T-helper 2 cell treated with Interferon-gamma antibody and Interleukin-4, amounts not matched to agents 5 μg/mL and 100 μg/mL, for 36 hours (primary cell): ENCODE data around the gene DHX8.
"Not testable (repeated sequence)": the region's sequence is repeated elsewhere in the genome, so short reads cannot be mapped to it uniquely, and the experiment has no call there.

ENCODE experiments used
- DNase-seq: peaks from one replicate; pipeline ENCODE4 v3.0.0; 2021; ENCODE audit warnings: low spot score
- H3K27ac Mint-ChIP-seq: one replicate; pipeline ENCODE4 v1.8.0; 2021; ENCODE audit warnings: mild to moderate bottlenecking, mixed read lengths
- H3K27me3 Mint-ChIP-seq: one replicate; pipeline ENCODE4 v1.8.0; 2021; ENCODE audit warnings: low read depth, mixed read lengths
- H3K36me3 Mint-ChIP-seq: one replicate; pipeline ENCODE4 v1.8.0; 2021; ENCODE audit warnings: low read depth, mixed read lengths
- H3K4me1 Mint-ChIP-seq: one replicate; pipeline ENCODE4 v1.8.0; 2021; ENCODE audit warnings: low read depth, mixed read lengths
- H3K4me3 Mint-ChIP-seq: one replicate; pipeline ENCODE4 v1.8.0; 2022; ENCODE audit warnings: mild to moderate bottlenecking, moderate library complexity, mixed read lengths
- H3K9me3 Mint-ChIP-seq: one replicate; pipeline ENCODE4 v1.8.0; 2021; ENCODE audit warnings: mixed read lengths

Gene DHX8

DNA sequence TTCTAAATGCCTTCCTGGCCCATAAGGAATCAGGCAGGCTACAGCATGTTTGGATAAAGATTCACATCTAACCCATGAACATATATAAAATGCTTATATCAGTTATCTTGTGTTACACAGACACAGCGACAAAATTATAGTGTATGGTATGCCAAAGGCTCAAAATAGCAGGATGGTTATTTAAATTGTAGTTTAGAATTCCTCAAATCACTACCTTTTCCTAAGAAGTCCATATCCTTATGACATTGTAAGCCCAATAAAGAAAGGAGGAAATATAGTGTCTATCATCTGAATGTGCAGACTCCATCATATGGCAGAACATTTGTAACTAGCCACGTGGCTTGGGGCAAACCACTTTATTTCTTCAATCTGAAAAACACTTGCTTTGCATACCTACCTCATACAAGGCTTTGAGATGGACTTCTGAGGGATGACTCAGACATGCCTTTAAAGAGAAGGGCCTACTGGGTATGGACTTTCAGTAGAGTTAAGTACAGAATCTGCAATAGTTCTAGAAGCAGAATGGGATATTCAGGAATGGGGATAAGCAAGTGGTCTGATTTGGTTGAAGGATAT lies 12.1 kb upstream of the DHX8 start:
- Mint-ChIP-seq H3K36me3 (no peaks in the 10 kb centered on the region), H3K27me3 (peaks cover 2% of the 10 kb centered on the region), H3K4me3 (no peak overlapping the region), H3K27ac (no peak overlapping the region), H3K4me1 (no peaks in the 10 kb centered on the region), H3K9me3 (no peaks in the 10 kb centered on the region)
- DNase-seq = no peak

DNA sequence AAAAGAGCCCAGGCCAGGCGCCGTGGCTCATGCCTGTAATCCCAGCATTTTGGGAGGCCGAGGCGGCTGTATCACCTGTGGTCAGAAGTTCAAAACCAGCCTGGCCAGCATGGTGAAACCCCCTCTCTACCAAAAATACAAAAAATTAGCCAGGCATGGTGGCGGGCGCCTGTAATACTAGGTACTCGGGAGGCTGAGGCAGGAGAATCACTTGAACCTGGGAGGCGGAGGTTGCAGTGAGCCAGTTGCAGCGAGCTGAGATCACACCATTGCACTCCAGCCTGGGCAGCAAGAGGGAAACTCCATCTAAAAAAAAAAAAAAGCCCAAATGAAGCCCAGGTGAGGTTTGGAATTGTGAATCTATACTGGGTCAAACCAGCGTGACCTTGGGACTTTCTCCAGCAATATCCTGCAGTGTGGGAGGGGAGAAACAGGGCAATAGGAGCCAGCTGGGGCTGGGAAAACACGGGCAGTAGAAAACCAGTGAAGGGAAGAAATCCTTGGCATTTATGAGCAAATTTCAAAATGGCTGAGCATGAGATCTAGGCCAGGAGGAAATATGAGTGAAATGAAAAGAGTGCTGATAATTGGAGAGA lies 8.2 kb upstream of the DHX8 start:
- Mint-ChIP-seq H3K36me3 (no peaks in the 10 kb centered on the region), H3K4me1 (no peaks in the 10 kb centered on the region), H3K27ac (no peak overlapping the region), H3K9me3 (no peaks in the 10 kb centered on the region), H3K4me3 (no peak overlapping the region), H3K27me3 (peaks cover 2% of the 10 kb centered on the region)
- no peak for DNase-seq

DNA sequence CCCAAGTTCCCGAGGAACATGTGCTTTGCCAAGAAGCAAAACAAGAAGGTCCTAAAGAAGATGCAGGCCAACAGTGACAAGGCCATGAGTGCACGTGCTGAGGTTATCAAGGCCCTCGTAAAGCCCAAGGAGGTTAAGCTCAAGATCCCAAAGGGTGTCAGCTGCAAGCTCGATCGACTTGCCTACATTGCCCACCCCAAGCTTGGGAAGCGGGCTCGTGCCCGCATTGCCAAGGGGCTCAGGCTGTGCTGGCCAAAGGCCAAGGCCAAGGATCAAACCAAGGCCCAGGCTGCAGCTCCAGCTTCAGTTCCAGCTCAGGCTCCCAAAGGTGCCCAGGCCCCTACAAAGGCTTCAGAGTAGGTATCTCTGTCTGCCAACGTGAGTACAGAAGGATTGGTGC lies 7.5 kb upstream of the DHX8 start:
- H3K4me3 Mint-ChIP-seq, H3K9me3 Mint-ChIP-seq, H3K27ac Mint-ChIP-seq, H3K36me3 Mint-ChIP-seq, H3K27me3 Mint-ChIP-seq, H3K4me1 Mint-ChIP-seq, DNase-seq: not testable (repeated sequence)

DNA sequence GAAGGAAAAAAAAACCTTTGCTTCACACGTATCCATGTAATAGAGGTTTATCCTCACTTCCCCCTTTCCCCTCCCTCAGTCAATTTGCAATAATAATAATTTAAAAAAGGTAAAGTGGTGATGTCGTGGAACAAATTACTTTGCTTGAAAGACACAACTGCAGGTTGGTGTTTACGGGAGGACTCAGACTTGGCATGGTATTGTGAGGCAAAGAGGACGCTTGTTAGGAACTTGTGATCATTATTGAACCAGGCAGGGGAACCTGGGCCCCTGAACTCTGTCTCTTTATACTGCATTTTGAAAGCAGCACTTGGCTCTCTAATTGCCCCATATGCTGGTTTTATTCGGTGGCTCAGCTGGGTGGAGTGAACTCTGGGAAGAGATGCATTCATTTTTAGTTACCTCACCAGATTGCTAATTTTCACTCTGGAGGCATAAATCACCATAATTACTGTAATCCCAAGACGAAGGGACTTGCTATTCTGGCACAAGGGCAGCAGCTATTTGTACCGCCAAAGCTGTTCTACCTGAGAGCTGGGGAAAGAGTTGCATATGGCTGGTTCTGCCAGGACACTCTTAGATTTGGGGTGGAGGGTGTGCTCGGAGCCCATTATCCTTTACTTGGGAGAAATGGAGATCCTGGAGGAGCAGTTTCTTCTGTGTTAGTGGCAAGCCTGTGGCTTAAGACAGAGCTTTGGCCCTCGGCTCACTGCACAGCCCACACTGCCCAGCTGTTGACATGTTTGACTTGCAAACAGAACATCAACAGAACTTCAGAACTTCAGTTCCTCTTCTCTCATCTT lies 5.7 kb upstream of the DHX8 start:
- no peak for DNase-seq
- H3K4me3 Mint-ChIP-seq = no peak overlapping the region
- no peaks in the 10 kb centered on the region for H3K36me3 Mint-ChIP-seq
- H3K4me1 Mint-ChIP-seq = no peaks in the 10 kb centered on the region
- H3K27me3 Mint-ChIP-seq = no peaks in the 10 kb centered on the region
- H3K9me3 Mint-ChIP-seq = no peaks in the 10 kb centered on the region
- H3K27ac Mint-ChIP-seq = no peak overlapping the region

DNA sequence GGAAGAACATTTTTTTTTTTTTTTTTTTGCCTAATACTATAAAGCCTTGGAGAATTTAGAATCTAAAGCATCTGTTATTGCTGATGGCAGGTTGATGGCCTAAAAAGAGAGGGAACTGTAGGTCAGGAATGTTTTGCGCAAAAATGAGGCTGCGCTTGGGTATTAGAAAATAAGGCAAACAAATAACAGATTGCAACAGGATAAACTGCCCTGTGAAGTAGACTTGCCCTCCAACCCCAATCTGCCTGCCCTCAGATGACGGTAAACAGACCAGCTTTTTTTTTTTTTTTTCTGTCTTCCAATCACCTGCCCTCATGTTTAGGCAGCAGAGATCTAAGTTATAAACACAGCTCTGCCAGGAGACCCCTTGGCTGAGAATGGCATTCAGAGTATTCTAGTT lies 3.8 kb upstream of the DHX8 start:
- Mint-ChIP-seq H3K27me3 (no peaks in the 10 kb centered on the region), H3K4me1 (peaks cover 10% of the 10 kb centered on the region), H3K4me3 (no peak overlapping the region), H3K36me3 (peaks cover 5% of the 10 kb centered on the region), H3K9me3 (no peaks in the 10 kb centered on the region), H3K27ac (no peak overlapping the region)
- no peak for DNase-seq

DNA sequence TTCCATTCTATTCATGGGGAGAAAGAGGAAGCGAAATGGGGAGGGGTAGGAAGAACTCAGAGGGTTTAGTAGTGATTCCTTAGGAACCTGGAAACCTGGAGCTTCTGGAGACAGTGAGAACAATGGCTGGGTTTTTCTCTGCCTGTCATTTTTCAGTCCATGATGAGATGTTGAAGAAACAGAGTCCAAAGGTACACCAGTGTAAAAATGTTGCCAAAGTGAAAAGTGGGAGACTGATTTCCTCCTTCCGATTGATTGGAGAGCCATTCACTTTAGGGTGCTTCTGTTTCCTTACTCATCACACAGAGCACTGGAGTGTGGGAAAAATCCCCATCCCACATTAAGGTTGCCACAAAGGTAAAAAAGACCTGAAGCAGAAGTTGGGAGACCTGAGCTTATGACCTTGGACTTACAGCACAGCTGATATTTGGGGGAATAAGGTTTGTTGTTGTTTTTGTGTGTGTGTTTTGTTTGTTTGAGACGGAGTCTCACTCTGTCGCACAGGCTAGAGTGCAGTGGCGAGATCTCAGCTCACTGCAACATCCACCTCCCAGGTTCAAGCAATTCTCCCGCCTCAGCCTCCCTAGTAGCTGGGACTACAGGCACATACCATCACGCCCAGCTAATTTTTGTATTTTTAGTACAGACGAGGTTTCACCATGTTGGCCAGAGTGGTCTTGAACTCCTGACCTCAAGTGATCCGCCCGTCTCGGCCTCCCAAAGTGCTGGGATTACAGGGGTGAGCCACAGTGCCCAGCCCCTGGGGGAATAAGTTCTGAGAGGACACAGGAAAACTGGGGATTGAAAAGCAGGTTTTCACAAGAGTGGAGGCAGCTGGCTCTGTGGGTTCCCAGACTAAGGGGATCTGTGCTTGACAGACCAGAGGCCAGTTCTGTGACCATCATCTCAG lies 1.4 kb upstream of the DHX8 start:
- H3K9me3 Mint-ChIP-seq = no peaks in the 10 kb centered on the region
- no peak overlapping the region for H3K4me3 Mint-ChIP-seq
- H3K27ac Mint-ChIP-seq = no peak overlapping the region

DNA sequence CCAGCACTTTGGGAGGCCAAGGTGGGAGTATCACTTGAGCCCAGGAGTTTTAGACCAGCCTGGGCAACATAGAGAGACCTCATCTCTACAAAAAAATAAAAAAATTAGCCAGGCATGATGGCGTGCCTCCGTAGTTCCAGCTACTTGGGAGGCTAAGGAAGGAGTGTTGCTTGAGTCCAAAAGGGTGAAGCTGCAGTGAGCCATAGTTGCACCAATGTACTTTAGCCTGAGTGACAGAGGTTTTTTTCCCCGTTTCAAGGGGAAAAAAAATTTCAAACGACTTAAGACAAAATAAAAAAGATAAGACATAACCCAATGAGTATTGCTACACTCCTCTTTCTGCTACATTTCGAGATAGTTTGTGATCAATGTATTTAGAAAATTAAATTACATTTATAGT lies 6.8 kb downstream of the DHX8 start:
- H3K9me3 Mint-ChIP-seq = no peaks in the 10 kb centered on the region
- H3K27me3 Mint-ChIP-seq = no peaks in the 10 kb centered on the region
- DNase-seq = no peak
- H3K4me3 Mint-ChIP-seq = no peak overlapping the region
- peaks cover 8% of the 10 kb centered on the region for H3K4me1 Mint-ChIP-seq
- no peak overlapping the region for H3K27ac Mint-ChIP-seq
- H3K36me3 Mint-ChIP-seq = peaks cover 43% of the 10 kb centered on the region

More for the DNA sequence above, 1.4 kb upstream of the DHX8 start:
- H3K36me3 Mint-ChIP-seq = peaks cover 5% of the 10 kb centered on the region
- H3K4me1 Mint-ChIP-seq = peaks cover 21% of the 10 kb centered on the region
- no peaks in the 10 kb centered on the region for H3K27me3 Mint-ChIP-seq
- no peak for DNase-seq

DNA sequence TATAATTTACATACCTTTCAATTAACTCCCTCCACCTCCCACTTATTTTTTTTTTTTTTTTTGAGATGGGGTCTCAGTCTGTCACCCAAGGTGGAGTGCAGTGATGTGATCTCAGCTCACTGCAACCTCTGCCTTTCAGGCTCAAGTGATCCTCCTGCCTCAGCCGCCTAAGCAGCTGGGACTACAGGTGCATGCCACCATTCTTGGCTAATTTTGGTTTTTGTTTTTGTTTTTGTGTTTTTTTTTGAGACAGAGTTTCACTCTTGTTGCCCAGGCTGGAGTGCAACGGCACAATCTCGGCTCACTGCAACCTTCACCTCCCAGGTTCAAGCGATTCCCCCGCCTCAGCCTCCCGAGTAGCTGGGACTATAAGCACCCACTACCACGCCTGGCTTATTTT lies 25.7 kb downstream of the DHX8 start:
- H3K4me3 Mint-ChIP-seq, H3K27ac Mint-ChIP-seq, H3K27me3 Mint-ChIP-seq, DNase-seq, H3K9me3 Mint-ChIP-seq, H3K4me1 Mint-ChIP-seq: not testable (repeated sequence)
- H3K36me3 Mint-ChIP-seq = peaks cover 53% of the 10 kb centered on the region

DNA sequence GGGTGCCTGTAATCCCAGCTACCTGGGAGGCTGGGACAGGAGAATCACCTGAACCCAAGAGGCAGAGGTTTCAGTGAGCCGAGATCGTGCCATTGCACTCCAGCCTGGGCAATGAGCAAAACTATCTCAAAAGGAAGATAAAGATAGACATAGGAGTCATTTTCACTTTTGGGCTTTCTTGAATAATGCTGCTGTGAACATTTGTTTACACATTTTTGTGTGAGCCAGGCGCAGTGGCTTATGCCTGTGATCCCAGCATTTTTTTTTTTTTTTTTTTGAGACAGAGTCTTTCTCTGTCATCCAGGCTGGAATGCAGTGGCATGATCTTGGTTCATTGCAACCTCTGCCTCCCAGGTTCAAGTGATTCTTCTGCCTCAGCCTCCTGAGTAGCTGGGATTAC lies 27.4 kb downstream of the DHX8 start:
- H3K4me1 Mint-ChIP-seq, H3K9me3 Mint-ChIP-seq, H3K4me3 Mint-ChIP-seq, DNase-seq, H3K27me3 Mint-ChIP-seq, H3K27ac Mint-ChIP-seq: not testable (repeated sequence)
- peaks cover 47% of the 10 kb centered on the region for H3K36me3 Mint-ChIP-seq

DNA sequence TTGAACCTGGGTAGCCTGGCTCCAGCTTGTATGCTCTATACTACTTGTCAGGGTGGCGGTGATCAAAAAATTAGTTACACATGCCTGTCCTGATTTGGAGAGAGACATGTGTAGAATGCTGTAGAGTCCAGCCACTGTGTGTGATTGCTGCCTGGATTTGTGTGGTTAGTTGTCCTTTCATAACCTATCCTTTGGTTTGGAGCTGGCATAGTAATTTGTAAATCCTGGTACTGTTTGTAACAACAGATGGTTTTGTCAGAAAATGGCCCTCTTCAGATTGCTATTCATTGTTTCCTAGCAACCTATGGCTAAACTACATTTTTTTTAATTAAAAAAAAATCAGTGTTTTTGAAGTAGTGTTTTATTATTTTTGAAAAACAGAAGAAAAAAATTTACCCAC lies 31.9 kb downstream of the DHX8 start:
- no peak for DNase-seq
- Mint-ChIP-seq H3K36me3 (peaks cover 51% of the 10 kb centered on the region), H3K4me1 (peaks cover 4% of the 10 kb centered on the region), H3K4me3 (no peak overlapping the region), H3K27ac (no peak overlapping the region), H3K9me3 (no peaks in the 10 kb centered on the region), H3K27me3 (no peaks in the 10 kb centered on the region)

DNA sequence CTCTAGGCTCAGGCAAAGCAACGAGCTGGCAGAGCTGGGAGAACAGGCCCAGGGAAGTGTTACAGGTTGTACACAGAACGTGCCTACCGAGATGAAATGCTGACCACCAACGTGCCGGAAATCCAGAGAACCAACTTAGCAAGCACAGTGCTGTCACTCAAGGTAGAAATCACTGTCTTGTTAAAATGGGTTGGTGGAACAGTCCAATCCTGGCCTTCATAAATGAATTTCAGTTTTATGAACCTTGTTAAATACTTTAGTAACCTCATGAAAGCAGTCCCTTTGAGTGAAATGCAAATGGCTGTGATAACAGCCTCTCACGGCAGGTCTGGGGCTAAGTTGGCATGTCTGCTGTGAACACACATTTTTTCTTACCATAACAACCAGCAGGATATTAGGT lies 33.4 kb downstream of the DHX8 start:
- DNase-seq = no peak
- Mint-ChIP-seq H3K36me3 (peaks cover 54% of the 10 kb centered on the region), H3K4me1 (peaks cover 4% of the 10 kb centered on the region), H3K27ac (no peak overlapping the region), H3K4me3 (no peak overlapping the region), H3K9me3 (no peaks in the 10 kb centered on the region), H3K27me3 (no peaks in the 10 kb centered on the region)

DNA sequence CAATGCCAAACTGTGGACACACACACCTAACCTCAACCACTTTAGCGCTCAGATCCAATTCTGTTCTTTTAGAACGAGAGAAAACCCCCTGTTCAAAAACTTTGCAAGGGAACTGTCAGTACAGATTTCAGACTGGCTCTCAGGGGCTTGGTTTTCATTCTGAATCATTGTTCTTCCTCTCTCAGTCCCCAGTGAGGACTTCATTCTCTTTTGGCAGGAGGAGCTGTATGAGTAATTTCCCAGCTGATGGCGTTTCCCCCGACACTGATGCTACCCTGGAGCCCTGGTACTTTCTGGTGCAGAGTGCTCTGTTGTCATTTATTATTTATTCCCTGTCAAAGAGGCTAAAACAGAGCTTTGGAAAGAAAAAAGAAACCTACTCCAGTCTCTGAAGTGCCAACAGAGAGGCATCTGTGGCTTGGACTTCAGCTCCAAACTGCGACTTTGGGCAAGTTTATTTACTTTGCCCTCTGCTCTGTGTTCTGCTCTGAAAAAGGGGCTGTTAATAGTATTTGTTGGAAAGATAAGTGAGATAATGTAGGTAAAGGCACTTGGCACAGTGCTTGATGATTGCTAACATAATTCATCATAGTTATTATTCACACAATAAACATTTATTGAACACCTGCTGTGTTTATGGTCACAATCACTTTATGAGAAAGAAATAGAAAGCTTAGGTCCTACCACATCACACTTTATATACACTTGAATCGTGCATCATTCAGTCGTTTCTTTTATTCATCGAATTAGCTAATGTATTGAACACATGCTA lies 34.0 kb downstream of the DHX8 start:
- H3K4me3 Mint-ChIP-seq = no peak overlapping the region
- no peak for DNase-seq
- H3K27ac Mint-ChIP-seq = no peak overlapping the region
- H3K4me1 Mint-ChIP-seq = peaks cover 4% of the 10 kb centered on the region
- no peaks in the 10 kb centered on the region for H3K27me3 Mint-ChIP-seq
- H3K9me3 Mint-ChIP-seq = no peaks in the 10 kb centered on the region
- H3K36me3 Mint-ChIP-seq = peaks cover 51% of the 10 kb centered on the region

DNA sequence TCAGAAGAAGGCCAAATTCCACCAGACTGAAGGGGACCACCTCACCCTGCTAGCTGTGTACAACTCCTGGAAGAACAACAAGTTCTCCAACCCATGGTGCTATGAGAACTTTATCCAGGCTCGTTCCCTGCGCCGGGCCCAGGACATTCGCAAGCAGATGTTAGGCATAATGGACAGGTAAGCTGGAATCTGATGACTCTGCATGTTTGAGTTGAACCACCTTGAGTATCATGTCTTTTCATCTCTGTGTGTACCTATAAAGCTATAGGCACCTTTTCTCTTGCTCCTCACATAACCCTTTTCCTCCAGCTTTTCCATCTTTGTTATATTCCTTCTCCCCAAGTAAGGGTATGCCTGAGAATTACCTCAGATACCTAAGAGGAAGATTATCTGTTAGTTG lies 37.6 kb downstream of the DHX8 start:
- no peak overlapping the region for H3K27ac Mint-ChIP-seq
- H3K27me3 Mint-ChIP-seq = no peaks in the 10 kb centered on the region
- peaks cover 4% of the 10 kb centered on the region for H3K4me1 Mint-ChIP-seq
- H3K36me3 Mint-ChIP-seq = peaks cover 58% of the 10 kb centered on the region
- no peak overlapping the region for H3K4me3 Mint-ChIP-seq
- no peak for DNase-seq
- no peaks in the 10 kb centered on the region for H3K9me3 Mint-ChIP-seq
